OCI-M2 (cell line): ENCODE measurements around the gene CCL27.
"Not testable (repeated sequence)": the region's sequence is repeated elsewhere in the genome, so short reads cannot be mapped to it uniquely, and the experiment has no call there.

ENCODE experiments used
- DNase-seq: peaks from one replicate; lab custom pipeline; 2025; ENCODE audit not compliant: unreplicated experiment; lab: John Stamatoyannopoulos, UW

The CCL27 gene

DNA sequence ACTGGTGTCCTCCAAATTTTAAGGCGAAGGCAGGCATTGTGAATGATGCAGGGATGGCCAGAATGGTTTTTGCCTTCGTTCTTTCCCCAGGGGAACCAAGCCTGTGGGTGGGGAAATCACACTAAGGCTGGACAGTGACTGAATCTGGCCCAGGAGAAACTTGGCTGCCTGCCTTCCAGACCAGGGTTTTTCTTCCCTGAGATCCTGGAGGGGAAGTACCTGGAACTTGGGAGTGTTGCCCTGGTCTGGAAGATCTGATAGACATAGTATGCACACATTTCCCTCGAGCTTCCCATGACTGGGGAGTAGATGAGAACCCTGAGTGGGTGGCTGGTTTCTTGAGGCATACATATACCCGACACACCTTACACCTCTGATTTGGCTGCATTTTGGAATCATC is 11.1 kb downstream of the CCL27 start:
- no peak for DNase-seq

DNA sequence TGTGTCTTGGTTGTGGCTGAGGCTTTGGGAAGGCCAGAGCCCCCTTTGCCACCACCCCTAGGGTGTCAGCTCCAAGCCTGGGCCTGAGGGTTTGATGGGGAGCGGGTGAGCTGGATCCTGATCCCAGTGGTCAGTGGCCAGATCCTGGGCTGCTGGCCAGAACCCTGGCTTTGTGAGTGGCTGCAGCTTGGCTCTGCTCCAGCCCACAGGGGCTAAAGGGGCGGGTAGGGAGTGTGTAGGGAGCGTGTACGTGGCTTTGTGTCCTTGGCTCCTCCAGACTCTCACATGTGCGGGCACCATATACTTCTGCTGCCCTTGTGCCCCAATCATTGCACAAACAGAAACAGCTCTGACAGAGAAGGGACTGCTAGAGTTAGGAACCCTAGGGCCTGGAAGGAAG is 11.6 kb downstream of the CCL27 start:
- no peak for DNase-seq

DNA sequence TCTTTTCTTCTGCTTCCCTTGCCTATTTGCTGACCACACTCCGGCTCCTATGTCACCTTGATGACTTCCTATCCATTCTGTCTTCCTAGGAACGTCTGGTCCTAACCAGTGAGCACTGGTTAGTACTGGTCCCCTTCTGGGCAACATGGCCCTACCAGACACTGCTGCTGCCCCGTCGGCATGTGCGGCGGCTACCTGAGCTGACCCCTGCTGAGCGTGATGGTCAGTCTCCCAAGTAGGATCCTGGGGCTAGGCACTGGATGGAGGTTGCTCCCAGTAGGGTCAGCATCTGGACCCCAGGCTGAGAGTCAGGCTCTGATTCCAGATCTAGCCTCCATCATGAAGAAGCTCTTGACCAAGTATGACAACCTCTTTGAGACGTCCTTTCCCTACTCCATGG is 13.8 kb downstream of the CCL27 start:
- DNase-seq: no peak

DNA sequence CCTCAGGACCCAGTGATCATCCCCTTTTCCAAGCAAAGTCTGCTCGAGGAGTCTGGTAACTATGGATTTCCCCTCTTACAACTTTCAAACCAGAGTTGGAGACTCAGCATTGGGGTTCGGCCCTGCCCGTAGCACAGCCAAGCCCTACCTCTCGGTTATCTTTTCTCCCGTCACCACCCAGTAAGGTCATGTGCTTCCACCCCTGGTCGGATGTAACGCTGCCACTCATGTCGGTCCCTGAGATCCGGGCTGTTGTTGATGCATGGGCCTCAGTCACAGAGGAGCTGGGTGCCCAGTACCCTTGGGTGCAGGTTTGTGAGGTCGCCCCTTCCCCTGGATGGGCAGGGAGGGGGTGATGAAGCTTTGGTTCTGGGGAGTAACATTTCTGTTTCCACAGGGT is 14.8 kb downstream of the CCL27 start:
- DNase-seq: no peak

DNA sequence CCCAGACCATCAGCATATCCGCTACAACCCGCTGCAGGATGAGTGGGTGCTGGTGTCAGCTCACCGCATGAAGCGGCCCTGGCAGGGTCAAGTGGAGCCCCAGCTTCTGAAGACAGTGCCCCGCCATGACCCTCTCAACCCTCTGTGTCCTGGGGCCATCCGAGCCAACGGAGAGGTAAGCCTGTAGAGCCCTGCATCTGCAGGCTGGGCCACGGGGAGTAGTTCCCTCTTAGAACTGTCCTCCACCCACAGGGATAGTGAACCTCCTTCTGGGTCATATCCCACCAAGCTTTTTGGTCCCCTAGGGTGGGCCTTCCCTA is 15.4 kb downstream of the CCL27 start:
- no peak for DNase-seq

DNA sequence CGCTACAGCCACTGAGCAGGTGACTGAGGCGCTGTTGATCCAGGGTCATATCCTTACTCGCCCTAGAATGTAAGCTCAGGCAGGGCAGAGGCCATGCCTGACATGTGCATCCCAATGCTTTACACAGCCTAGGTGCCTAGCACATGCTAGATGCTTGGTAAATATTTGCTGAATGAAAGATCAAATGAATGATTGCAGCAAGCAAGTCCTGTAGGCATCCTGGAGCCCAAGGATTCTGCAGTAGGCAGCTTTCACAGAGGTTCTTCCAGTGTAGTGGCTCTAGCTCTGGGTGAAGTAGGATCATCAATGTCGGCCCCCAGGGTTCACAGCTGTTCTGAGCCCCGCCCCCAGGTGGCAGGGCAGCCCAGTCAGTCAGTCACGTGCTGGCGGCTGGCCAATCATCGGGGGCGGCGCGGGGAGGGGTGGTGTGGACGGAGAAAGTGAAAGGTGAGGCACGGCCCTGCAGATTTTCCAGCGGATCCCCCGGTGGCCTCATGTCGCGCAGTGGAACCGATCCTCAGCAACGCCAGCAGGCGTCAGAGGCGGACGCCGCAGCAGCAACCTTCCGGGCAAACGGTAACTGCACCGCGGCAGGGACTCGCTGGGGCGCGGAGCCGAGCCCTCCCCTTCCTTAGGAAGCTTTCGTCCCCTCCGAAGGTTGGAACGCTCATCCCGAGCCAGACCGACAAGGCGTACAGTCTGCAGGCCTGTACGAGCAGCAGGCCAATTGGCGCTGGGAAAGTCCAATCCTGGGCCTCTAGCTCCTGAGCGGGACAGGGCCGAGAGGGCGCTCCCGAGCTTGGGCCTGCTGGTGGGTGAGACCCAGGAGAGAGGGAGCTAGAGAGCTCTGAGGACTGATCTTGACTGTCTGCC is 16.0 kb downstream of the CCL27 start, which contains the start of gene GALT:
TSS of gene GALT (plus strand) at position 465 of the 873 bp plus-strand sequence. CDS start at position 495, 30 bp downstream.
- peak; percentile 49 for DNase-seq

DNA sequence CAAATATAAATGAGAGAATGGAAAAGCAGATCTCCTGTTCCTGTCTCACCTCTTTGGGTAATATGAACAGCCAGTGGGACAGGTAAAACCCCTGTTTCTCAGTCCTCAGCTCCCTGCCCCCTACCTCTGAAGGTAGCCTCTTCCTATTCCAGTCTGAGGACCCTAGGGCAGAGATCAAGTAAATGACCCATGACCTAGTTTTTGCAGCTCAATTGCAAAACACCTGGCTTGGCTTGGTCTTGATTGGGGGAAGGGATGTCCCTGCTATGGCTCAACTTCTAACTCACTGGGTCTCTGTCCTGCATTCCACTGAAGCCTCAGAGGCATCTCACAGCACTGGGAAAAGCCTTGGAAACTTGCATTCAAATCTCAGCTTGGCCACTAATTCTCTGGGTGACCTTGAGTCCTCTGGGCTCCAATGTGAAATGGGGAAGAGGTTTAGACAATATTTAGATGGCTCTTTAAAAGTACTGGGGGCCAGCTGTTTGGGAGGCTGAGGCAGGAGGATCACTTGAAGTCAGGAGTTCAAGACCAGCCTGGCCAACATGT is 17.6 kb downstream of the CCL27 start:
- DNase-seq: no peak

DNA sequence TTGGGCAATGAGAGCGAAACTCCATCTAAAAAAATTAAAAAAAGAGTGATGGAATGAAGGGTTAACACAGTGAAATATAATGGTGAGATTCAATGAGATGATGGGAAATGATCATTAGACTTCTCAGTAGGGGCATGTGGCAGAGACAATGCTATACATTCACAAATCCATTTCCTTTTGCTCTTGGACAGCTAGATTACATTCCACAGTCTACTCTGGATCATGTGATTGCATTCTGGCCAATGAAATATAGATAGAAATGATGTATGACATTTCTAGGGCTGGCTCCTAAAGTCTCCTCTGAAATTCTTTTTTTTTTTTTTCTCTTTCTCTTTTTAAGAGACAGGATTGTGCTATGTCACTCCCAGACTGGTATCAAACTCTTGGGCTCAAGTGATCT is 19.8 kb downstream of the CCL27 start:
- no peak for DNase-seq

- DNase-seq: not testable (repeated sequence)
Measured at GRCh38 chr9:34639322-34639721, 23.1 kb downstream of the CCL27 start.

- DNase-seq: no peak
Measured at GRCh38 chr9:34638138-34638445, 24.4 kb downstream of the CCL27 start.

DNA sequence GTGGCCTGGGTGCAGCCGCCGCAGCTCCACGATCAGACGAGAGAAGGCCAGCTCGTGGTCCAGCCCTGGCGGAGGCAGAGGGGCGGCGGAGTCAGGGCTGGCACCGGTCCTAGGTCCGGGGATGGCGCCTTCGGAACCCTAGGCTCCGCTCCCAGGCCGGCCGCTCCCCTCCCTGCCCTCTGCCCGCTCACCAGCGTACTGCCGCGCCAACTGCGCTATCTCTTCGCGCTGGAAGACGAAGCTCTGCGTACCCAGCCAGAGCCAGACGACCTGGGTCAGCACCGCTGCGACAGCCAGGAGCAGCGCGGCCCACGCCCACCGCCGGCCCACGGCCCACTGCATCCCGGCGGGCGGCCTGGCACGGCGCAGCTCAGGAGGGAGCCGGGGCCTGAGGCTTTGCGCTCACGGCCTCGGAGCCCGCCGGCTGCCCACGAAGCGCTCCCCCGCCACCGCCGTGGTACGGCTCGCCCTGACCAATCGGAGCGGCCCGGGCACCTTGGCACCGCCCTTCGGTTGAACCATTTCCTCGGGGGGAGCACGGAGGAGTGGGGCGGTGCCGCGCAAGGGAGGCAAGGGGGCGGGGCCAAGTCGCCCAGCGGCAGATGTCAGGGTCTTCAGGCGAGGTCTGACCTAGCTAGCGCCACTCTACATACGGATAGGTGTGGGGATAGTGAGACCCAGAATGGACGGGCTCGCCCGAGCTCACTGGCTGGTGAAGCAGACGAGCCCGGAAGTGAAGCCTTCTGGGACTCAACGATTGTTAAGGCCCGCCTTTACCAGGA is 24.9 kb downstream of the CCL27 start, which contains the start of gene SIGMAR1:
TSS of gene SIGMAR1 (minus strand) at position 432 of the 782 bp plus-strand sequence. CDS start at position 342, 90 bp downstream.
- no peak for DNase-seq

- no peak for DNase-seq
Measured at GRCh38 chr9:34636791-34637355, 25.6 kb downstream of the CCL27 start.

GRCh38 chr9:34635556-34635955 is 26.9 kb downstream of the CCL27 start:
- DNase-seq: no peak

DNA sequence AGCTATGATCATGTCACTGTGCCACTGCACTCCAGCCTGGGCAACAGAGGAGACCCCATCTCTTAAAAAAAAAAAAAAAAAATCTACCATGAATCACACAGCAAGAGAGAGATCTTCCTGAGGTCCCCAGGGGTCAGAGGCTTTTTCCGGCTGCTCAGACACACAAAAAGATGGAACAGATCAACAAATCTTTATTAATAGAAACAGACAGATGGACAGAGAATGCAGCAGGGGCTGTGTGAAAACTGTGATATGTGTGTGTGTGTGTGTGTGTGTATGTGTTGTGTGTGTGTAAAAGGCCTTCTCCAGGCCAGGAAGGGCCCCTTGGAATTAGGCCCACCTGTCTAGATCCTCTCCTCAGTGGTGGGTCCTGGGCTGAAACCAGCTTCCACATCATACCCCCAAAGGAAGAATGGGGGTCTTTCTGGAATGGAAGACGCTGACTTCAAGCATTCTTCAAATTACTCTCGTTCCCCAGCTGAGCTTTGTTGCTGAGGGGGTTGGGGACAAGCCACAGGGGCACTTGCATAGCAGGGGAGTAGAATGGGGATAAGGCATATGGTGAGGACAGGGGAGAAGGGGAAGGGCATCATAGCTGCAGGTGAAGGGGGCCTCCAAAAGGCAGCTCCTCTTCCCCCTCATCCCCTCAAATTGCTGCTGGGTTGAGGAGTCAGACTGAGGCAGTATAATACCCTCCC is 27.8 kb downstream of the CCL27 start:
- no peak for DNase-seq

DNA sequence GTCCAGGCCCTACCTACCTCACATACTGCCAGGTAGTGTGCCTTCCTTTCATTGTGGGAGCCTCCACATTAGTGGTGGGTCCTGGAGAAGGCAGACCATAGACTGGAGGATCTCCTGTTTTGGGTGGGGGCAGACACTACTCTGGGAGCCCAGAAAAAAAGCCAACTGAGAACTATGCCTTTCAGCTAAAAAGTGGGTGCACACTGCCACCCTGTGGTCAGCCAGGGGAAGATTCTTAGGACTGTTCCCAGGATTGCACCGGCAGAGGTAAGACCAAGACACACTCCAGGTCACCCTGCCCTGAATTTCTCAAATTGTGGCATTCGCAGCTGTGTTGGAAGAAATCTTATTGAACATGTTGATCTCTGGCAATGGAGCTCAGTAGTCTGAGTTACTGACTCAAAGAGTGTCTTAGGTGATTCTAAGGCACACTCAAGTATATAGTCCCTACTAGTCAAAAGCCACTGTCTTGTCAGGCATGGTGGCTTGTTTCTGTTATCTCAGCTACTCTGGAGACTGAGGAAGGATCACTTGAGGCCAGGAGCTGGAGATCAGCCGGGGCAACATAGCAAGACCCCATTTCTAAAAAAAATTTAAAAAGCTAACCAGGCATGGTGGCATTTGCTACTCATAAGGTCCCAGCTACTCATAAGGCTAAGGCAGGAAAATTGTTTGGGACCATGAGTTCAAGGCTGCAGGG is 28.5 kb downstream of the CCL27 start:
- DNase-seq: peak; percentile 44

GRCh38 chr9:34633166-34633565 is 29.3 kb downstream of the CCL27 start:
- DNase-seq: no peak

DNA sequence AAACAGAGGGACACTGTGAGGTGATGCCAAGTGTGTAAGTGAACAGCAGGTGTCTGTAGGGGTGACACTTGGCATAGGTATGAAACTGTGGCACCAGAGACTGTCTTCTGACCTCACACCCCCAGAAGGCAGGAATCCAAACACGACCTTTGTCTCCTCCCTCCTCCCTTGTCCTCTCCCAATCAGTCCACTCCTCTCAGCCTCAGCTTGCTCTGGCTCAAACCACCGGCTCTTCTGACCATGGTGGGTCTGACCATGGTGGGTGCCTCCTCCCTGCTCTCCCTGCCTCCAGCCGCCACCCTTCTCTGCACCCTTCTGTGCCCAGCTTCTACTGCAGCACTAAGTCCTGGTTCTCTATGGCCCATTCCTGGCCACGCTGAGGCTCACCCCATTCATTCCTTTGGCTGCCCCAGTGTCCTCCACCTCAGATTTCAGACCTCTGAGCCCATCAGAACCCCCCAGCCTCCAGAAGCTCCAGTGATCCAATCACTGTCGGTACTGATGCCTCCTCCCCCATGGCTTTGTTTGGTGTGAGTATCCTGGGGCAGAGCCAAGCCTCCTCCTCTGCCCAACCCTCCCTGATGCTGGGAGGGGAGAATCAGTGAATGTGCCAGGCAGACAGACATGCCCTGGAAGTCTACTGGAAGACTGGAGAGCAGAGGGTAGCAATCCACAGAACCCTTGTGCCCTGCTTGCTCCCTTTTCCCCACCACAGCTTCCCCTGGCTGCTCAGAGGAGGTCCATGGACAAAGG is 31.9 kb downstream of the CCL27 start:
- no peak for DNase-seq

- no peak for DNase-seq
Measured at GRCh38 chr9:34629491-34629808, 33.0 kb downstream of the CCL27 start.

GRCh38 chr9:34628656-34629490 is 33.6 kb downstream of the CCL27 start, which contains the start of gene ARID3C:
Gene ARID3C (minus strand): TSS chr9:34629066. CDS start chr9:34628014, 1,052 bp downstream.
- no peak for DNase-seq
